ENCODE data around the gene GSE1.

DNA sequence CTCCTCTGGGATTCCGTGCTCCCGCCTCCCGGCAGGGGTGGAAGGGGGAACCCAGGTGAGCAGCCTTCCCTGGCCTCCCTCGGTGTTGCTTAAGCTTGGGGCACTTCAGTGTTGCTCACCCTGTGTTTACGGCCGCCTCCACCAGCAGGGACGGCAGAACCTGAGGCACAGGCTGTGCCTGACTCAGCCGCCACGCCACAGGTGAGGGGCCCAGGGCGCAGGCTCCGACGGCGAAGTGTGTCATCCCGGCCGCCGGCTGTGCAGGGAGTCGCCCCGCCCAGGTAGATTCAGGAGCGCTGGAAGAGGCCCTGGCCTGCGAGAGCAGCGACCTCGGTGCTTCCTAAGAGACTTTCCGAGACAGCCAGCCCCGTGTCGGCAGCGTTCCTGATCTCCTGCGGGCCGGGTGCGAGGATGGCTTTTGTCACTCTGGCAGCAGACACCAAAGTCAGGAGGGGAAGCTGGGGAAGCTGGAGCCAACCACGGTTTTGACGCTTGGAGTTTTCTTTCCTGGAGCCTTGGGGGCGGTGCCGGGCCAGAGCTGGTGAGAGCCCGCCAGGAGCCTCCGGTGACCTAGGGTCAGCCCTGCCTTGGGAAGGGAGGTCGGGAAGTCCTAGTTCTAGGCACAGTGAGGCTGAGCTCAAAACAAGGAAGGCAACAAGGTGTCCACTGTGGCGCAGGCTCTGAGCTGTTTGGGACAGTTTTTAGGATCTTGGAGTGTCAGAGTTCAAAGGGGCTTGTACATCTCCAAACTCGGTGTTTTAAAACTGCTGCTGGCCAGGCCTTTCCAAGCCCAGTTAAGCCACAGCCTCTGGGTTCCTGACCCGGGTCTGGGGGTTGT, 2.1 kb downstream of the GSE1 start:
- TF ChIP-seq, protein P1, sequence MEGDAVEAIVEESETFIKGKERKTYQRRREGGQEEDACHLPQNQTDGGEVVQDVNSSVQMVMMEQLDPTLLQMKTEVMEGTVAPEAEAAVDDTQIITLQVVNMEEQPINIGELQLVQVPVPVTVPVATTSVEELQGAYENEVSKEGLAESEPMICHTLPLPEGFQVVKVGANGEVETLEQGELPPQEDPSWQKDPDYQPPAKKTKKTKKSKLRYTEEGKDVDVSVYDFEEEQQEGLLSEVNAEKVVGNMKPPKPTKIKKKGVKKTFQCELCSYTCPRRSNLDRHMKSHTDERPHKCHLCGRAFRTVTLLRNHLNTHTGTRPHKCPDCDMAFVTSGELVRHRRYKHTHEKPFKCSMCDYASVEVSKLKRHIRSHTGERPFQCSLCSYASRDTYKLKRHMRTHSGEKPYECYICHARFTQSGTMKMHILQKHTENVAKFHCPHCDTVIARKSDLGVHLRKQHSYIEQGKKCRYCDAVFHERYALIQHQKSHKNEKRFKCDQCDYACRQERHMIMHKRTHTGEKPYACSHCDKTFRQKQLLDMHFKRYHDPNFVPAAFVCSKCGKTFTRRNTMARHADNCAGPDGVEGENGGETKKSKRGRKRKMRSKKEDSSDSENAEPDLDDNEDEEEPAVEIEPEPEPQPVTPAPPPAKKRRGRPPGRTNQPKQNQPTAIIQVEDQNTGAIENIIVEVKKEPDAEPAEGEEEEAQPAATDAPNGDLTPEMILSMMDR (IDR thresholded peaks at IDR 0.05), result no peak
- peak; percentile 41 for TF ChIP-seq POLR2A (IDR thresholded peaks at IDR 0.05)

Data from right lobe of liver (tissue), 4 donors.